ENCODE results near the gene FLT4.

Gene FLT4

DNA sequence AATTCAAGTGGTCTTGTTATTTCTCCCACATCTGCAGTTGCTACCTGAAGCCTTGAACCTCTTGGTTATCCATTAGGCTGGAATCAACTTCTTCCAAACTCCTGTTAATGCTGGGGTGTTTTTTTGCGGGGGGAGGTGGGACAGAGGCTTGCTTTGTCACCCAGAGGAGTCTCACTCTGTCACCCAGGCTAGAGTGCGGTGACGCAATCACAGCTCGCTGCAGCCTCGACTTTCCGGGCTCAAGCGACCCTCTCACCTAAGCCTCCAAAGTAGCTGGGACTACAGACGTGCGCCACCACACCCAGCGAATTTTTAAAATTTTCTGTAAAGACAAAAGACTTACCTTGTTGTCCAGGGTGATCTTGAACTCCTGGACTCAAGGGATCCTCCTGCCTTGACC, 62.5 kb downstream of the FLT4 start:
- no peak for DNase-seq

- DNase-seq = no peak
These were observed 63.2 kb downstream of the FLT4 start for GRCh38 chr5:180586204-180586603.

GRCh38 chr5:180583738-180584137, 65.7 kb downstream of the FLT4 start:
- no peak for DNase-seq

- no peak for DNase-seq
These were observed 68.7 kb downstream of the FLT4 start for GRCh38 chr5:180580681-180581080.

DNA sequence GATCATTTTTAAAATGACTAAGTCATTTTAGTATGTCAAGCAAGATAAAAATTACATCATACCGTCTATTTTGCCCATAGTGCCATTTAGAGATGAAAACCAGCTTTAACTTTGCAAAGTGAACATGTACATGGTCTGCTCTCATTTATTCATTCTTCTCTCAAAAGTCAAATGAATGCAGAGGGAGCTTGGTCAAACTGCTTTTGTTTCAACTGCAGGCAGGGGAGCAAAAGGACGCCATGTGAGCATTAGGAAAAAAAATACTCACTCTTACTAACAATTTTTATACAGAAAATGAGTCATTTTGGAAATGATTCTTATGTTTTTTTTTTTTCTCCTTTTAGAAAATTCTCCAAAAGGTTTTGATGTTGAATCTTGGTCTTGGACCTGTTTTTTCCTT, 73.8 kb downstream of the FLT4 start:
- DNase-seq = no peak

- DNase-seq = no peak
These were observed 80.5 kb downstream of the FLT4 start for GRCh38 chr5:180568914-180569313.

DNA sequence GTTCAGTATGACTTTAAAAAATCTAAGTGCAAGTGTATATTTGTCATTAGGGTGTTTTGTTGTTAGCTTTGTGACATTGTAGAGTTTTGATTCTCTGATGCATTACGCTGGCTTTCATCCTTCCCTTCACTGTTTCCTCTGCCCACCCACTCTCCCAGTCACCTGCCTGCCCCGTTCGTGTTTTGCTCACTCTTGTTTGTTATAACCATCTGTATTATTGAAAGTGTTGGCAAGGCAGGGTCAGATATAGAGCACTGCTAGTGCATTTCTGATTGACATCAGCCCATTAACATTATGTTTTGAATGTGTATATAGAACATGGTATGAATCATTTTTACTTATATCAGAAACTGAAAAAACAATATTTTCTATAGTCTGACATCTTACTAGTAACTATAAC, 85.4 kb downstream of the FLT4 start:
- DNase-seq = no peak

DNA sequence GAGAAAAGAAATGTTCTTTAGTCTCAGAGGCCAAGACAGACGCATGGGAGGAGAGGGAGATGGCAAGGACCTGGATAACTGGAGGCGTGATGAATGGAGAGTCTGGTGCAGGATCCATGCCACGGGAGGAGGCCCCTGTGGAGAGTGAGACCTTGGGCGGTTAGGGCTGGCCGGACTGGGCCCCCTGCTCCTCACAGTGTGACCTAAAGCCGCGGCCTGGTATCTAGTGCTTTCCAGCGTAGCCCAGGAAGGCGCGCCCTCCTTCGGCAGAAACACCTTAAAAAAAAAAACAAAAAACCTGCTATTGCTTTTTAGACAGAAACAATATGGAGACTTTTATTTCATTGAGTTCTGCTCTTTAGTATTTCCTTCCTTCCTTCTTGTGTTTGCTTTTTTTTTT, 91.2 kb downstream of the FLT4 start:
- DNase-seq = no peak

GRCh38 chr5:180557217-180557809, 92.1 kb downstream of the FLT4 start:
- no peak for DNase-seq

- no peak for DNase-seq
These were observed 94.1 kb downstream of the FLT4 start for GRCh38 chr5:180555168-180555921.

DNA sequence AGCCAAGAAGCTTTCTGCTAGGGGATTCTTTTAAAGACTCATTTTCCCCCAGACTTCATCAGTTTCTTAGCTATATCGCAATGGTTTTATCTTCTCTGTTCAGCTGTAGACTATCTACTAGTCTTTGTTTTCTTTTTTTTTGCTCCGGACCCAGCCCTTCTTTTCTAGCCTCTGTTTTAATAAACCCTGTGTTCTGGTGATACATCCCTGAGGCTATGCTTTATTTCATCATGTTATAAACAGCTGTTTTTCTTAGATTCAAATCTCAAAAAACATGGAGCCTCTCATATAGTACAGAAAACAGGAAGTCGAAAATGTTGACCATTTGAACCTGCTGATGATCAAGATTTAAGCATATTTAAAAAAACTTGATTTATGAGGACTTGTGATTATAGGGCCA, 95.9 kb downstream of the FLT4 start:
- no peak for DNase-seq
